MM.1S (cell line): ENCODE measurements around the gene UTS2B.

Experiments
- DNase-seq: peaks from one replicate; pipeline ENCODE4 v3.0.0-alpha.2; 2015
- H2AFZ ChIP-seq: fragments of 300-600 bp; sonication (generic); 2 replicates; pipeline ENCODE4 v1.6.0; 2016; ENCODE audit warnings: antibody characterized with exemption, low read length
- H3F3A ChIP-seq: fragments of 300-600 bp; sonication (generic); 2 replicates; pipeline ENCODE4 v1.6.1; 2016; ENCODE audit warnings: mild to moderate bottlenecking, antibody characterized with exemption, low read length, moderate library complexity, mixed read lengths; ENCODE audit not compliant: insufficient read depth
- H3K27ac ChIP-seq: fragments of 300-600 bp; sonication (generic); 2 replicates; pipeline ENCODE4 v1.5.1; 2016; ENCODE audit warnings: mild to moderate bottlenecking, low read length
- H3K27me3 ChIP-seq: fragments of 300-600 bp; sonication (generic); replicated peaks from 2 replicates; pipeline ENCODE4 v1.6.0; 2016; ENCODE audit warnings: low read length; ENCODE audit not compliant: insufficient read depth
- H3K36me3 ChIP-seq: fragments of 300-600 bp; sonication (generic); replicated peaks from 2 replicates; pipeline ENCODE4 v1.6.1; 2016; ENCODE audit warnings: mild to moderate bottlenecking, low read length, mixed read lengths; ENCODE audit not compliant: insufficient read depth
- H3K4me1 ChIP-seq: fragments of 300-600 bp; sonication (generic); 2 replicates; pipeline ENCODE4 v1.6.1; 2016; ENCODE audit warnings: low read length, mixed read lengths
- H3K4me2 ChIP-seq: fragments of 300-600 bp; sonication (generic); 2 replicates; pipeline ENCODE4 v1.6.0; 2016; ENCODE audit warnings: low read depth, low read length
- H3K4me3 ChIP-seq: fragments of 300-600 bp; sonication (generic); 2 replicates; pipeline ENCODE4 v1.5.1; 2016; ENCODE audit warnings: low read length, mixed read lengths
- H3K79me2 ChIP-seq: fragments of 300-600 bp; sonication (generic); 2 replicates; pipeline ENCODE4 v1.6.1; 2016; ENCODE audit warnings: mixed run types, low read length, mixed read lengths
- H3K9ac ChIP-seq: fragments of 300-600 bp; sonication (generic); 2 replicates; pipeline ENCODE4 v1.6.1; 2016; ENCODE audit warnings: low read length, mixed read lengths
- H3K9me2 ChIP-seq: fragments of 300-600 bp; sonication (generic); replicated peaks from 2 replicates; pipeline ENCODE4 v1.6.1; 2016; ENCODE audit warnings: mild to moderate bottlenecking, low read length, mixed read lengths; ENCODE audit not compliant: insufficient read depth
- H3K9me3 ChIP-seq: fragments of 300-600 bp; sonication (generic); replicated peaks from 2 replicates; pipeline ENCODE4 v1.6.1; 2016; ENCODE audit warnings: mild to moderate bottlenecking, low read length, mixed read lengths; ENCODE audit not compliant: insufficient read depth
- H4K20me1 ChIP-seq: fragments of 300-600 bp; sonication (generic); 2 replicates; pipeline ENCODE4 v1.6.1; 2016; ENCODE audit warnings: mild to moderate bottlenecking, low read length, moderate library complexity, mixed read lengths; ENCODE audit not compliant: insufficient read depth
- EZH2 ChIP-seq: fragments of 300-600 bp; sonication (generic); optimal IDR thresholded peaks from 2 replicates; pipeline ENCODE3; 2017; ENCODE audit warnings: low read depth, mild to moderate bottlenecking, antibody characterized with exemption, low read length, mixed read lengths
- EZH2phosphoT487 ChIP-seq: fragments of 300-600 bp; sonication (generic); IDR thresholded peaks from 2 replicates; pipeline ENCODE4 v1.6.1; 2018; ENCODE audit warnings: antibody characterized with exemption, low read length
- TF ChIP-seq, protein P1 (sequence below): fragments of 300-600 bp; sonication (generic); IDR thresholded peaks from 2 replicates; pipeline ENCODE4 v1.5.1; 2016; ENCODE audit warnings: antibody characterized with exemption, low read length, mixed read lengths

UTS2B gene

DNA sequence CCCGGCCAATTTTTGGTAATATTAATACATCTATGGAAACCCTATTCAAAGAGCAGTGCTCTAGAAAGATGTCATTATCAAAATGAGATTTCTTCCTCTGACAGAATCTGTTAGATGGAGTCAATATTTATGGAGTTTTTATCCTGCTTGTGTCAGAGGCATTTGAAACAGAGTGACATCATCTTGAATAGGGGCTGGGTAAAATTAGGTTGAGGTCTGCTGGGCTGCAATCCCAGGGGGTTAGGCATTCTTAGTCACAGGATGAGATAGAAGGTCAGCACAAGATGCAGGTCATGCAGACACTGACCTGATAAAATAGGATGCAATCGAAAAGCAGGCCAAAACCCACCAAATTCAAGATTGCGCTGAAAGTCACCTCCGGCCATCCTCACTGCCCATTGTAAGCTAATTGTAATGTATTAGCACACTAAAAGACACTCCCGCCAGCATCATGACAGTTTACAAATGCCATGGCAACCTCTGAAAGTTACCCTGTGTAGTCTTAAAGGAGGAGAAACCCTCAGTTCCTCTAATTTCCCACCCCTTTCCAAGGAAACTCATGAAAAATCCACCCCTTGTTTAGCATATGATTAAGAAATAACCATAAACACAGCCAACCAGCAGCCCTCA, 28.4 kb downstream of the UTS2B start:
- peaks cover 23% of the 10 kb centered on the region for H3K4me1 ChIP-seq
- H3K4me2 ChIP-seq: no peak overlapping the region
- no peak for DNase-seq

DNA sequence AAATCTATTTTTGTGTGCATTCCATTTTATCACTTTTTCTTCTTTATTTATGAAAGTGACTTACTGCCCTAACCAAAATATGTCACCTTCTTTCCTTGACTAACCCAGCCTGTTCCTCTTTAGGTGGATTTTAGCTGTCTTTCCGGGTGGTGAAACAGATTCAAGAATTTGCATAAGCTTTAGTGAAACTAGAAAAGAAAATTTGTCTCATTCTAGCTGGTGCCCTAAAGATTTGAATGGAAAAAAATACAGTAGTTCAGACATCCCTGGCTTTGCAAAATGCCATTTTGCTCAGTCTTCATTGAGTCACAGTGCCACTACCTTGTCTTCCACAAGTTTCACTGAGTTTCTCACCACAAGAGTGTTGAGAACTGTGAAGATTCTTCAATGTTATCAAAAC, 29.3 kb downstream of the UTS2B start:
- Histone ChIP-seq H2AFZ (no peak overlapping the region; the same call in 1 of the 2 replicates), H3K9me3 (no peaks in the 10 kb centered on the region), H3K9ac (no peak overlapping the region; the same call in 1 of the 2 replicates)

More for the DNA sequence above, 28.4 kb downstream of the UTS2B start:
- TF ChIP-seq, protein P1, sequence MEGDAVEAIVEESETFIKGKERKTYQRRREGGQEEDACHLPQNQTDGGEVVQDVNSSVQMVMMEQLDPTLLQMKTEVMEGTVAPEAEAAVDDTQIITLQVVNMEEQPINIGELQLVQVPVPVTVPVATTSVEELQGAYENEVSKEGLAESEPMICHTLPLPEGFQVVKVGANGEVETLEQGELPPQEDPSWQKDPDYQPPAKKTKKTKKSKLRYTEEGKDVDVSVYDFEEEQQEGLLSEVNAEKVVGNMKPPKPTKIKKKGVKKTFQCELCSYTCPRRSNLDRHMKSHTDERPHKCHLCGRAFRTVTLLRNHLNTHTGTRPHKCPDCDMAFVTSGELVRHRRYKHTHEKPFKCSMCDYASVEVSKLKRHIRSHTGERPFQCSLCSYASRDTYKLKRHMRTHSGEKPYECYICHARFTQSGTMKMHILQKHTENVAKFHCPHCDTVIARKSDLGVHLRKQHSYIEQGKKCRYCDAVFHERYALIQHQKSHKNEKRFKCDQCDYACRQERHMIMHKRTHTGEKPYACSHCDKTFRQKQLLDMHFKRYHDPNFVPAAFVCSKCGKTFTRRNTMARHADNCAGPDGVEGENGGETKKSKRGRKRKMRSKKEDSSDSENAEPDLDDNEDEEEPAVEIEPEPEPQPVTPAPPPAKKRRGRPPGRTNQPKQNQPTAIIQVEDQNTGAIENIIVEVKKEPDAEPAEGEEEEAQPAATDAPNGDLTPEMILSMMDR: no peak
- Histone ChIP-seq H4K20me1 (no peaks in the 10 kb centered on the region), H3K27ac (no peak overlapping the region), H3K79me2 (no peaks in the 10 kb centered on the region), H2AFZ (no peak overlapping the region), H3K4me3 (no peak overlapping the region), H3K9me2 (no peaks in the 10 kb centered on the region), H3K9me3 (no peaks in the 10 kb centered on the region), H3K27me3 (no peaks in the 10 kb centered on the region), H3K9ac (no peak overlapping the region), H3K36me3 (no peaks in the 10 kb centered on the region), H3F3A (peaks cover 11% of the 10 kb centered on the region)

DNA sequence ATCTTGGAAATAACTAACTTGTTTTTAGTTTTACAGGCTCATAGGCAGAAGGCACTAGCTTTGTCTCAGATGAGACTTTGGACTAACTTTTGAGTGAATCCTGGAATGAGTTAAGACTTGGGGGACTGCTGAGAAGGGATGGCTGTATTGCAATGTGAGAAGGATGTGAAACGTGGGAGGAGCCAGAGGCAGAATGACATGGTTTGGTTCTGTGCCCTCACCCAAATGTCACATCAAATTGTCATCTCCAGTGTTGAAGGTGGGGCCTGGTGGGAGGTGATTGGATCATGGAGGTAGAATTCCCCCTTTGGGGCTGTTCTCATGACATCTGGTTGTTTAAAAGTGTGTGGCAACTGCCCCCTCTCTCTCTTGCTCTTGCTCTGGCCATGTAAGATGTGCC, 29.9 kb downstream of the UTS2B start:
- Histone ChIP-seq H3K27me3 (no peaks in the 10 kb centered on the region), H3K9ac (peak overlapping the region; percentile 5; the same call in 1 of the 2 replicates), H3K36me3 (no peaks in the 10 kb centered on the region), H3K9me2 (no peaks in the 10 kb centered on the region), H3K79me2 (no peaks in the 10 kb centered on the region), H3K27ac (peak overlapping the region; percentile 63; the same call in 1 of the 2 replicates), H3K4me2 (peak overlapping the region; percentile 57), H3F3A (peaks cover 24% of the 10 kb centered on the region), H3K4me3 (no peak overlapping the region), H4K20me1 (no peaks in the 10 kb centered on the region), H2AFZ (peak overlapping the region; percentile 52), H3K9me3 (no peaks in the 10 kb centered on the region), H3K4me1 (peaks cover 38% of the 10 kb centered on the region)
- TF ChIP-seq, protein P1: no peak
- TF ChIP-seq EZH2phosphoT487 (no peak), EZH2 (no peak)
- DNase-seq: peak; percentile 40

More for the DNA sequence above, 29.3 kb downstream of the UTS2B start:
- H3F3A ChIP-seq: peaks cover 18% of the 10 kb centered on the region
- H3K27me3 ChIP-seq: no peaks in the 10 kb centered on the region
- peak overlapping the region; percentile 57 for H3K4me2 ChIP-seq
- peak overlapping the region; percentile 63; the same call in 1 of the 2 replicates for H3K27ac ChIP-seq
- no peak for TF ChIP-seq EZH2phosphoT487
- TF ChIP-seq, protein P1: no peak
- no peak for TF ChIP-seq EZH2
- no peak overlapping the region for H3K4me3 ChIP-seq
- no peaks in the 10 kb centered on the region for H4K20me1 ChIP-seq
- H3K79me2 ChIP-seq: no peaks in the 10 kb centered on the region
- H3K36me3 ChIP-seq: no peaks in the 10 kb centered on the region
- DNase-seq: peak; percentile 86
- H3K9me2 ChIP-seq: no peaks in the 10 kb centered on the region
- peaks cover 32% of the 10 kb centered on the region for H3K4me1 ChIP-seq
